Medulla oblongata (tissue), 1 donor: ENCODE data around the gene CCNY.

Source experiments
- DNase-seq: peaks from one replicate; pipeline ENCODE4 v3.0.0-alpha.2; 2015; ENCODE audit errors: extremely low spot score

CCNY gene

GRCh38 chr10:35486297-35486990, 150.1 kb downstream of the CCNY start:
- no peak for DNase-seq

GRCh38 chr10:35487336-35488034, 151.2 kb downstream of the CCNY start:
- no peak for DNase-seq

GRCh38 chr10:35488228-35488627, 151.9 kb downstream of the CCNY start:
- DNase-seq = no peak

- no peak for DNase-seq
Observed at GRCh38 chr10:35492386-35493195, 156.3 kb downstream of the CCNY start.

GRCh38 chr10:35493196-35494118, 157.1 kb downstream of the CCNY start:
- DNase-seq = no peak

- peak; percentile 40 for DNase-seq
Observed at GRCh38 chr10:35495521-35496119, 159.3 kb downstream of the CCNY start.

GRCh38 chr10:35497909-35498308, 161.6 kb downstream of the CCNY start:
- DNase-seq = no peak

GRCh38 chr10:35498693-35499092, 162.4 kb downstream of the CCNY start:
- DNase-seq = no peak

GRCh38 chr10:35501923-35502322, 165.6 kb downstream of the CCNY start:
- no peak for DNase-seq

- peak; percentile 49 for DNase-seq
Observed at GRCh38 chr10:35502692-35503091, 166.4 kb downstream of the CCNY start.

GRCh38 chr10:35503578-35503977, 167.3 kb downstream of the CCNY start:
- no peak for DNase-seq

- no peak for DNase-seq
Observed at GRCh38 chr10:35504132-35504531, 167.8 kb downstream of the CCNY start.

- DNase-seq = no peak
Observed at GRCh38 chr10:35505241-35505873, 169.0 kb downstream of the CCNY start.

GRCh38 chr10:35506741-35507140, 170.4 kb downstream of the CCNY start:
- DNase-seq = no peak

GRCh38 chr10:35507519-35508109, 171.3 kb downstream of the CCNY start:
- no peak for DNase-seq

GRCh38 chr10:35508647-35509046, 172.3 kb downstream of the CCNY start:
- no peak for DNase-seq

- DNase-seq = no peak
Observed at GRCh38 chr10:35510891-35511290, 174.6 kb downstream of the CCNY start.

- no peak for DNase-seq
Observed at GRCh38 chr10:35511647-35512046, 175.3 kb downstream of the CCNY start.

- DNase-seq = no peak
Observed at GRCh38 chr10:35516102-35516670, 179.9 kb downstream of the CCNY start.
